HepG2 (cell line): Measurements from ENCODE around the gene TMEM145. TPM values are rescaled to one million over a fixed set of nuclear protein-coding genes. Genes with fewer than 3 reads are reported as not detected.

Experiments
- ATM ChIP-seq: fragments of 450-650 bp; IDR thresholded peaks from 2 replicates; pipeline ENCODE4 v1.7.1; 2017; ENCODE audit warnings: mild to moderate bottlenecking, borderline replicate concordance
- BHLHE40 ChIP-seq: IDR thresholded peaks from 2 replicates; pipeline ENCODE4 v1.6.1; 2011; ENCODE audit warnings: low read length, improper control_type of control experiment
- ELF3 ChIP-seq: IDR thresholded peaks from 2 replicates; pipeline ENCODE4 v1.6.1; 2016; ENCODE audit warnings: missing genetic modification reagents, missing compliant biosample characterization
- ISL2 ChIP-seq: sonication (generic); formaldehyde crosslinking; IDR thresholded peaks from 2 replicates; pipeline ENCODE4 v1.5.0; 2020; ENCODE audit warnings: missing genetic modification reagents
- MBD4 ChIP-seq: IDR thresholded peaks from 2 replicates; pipeline ENCODE4 v1.6.1; 2012; ENCODE audit warnings: low read length, inconsistent platforms, borderline replicate concordance
- NPAS2 ChIP-seq: sonication (generic); formaldehyde crosslinking; IDR thresholded peaks from 2 replicates; pipeline ENCODE4 v1.8.0; 2022; ENCODE audit warnings: mild to moderate bottlenecking, missing genetic modification reagents, borderline replicate concordance
- PHF21A ChIP-seq: sonication (generic); formaldehyde crosslinking; IDR thresholded peaks from 2 replicates; pipeline ENCODE4 v1.5.0; 2020; ENCODE audit warnings: mild to moderate bottlenecking, missing genetic modification reagents
- PRMT3 ChIP-seq: sonication (generic); formaldehyde crosslinking; IDR thresholded peaks from 2 replicates; pipeline ENCODE4 v1.8.1; 2022; ENCODE audit warnings: low read depth, mild to moderate bottlenecking, moderate library complexity, missing genetic modification reagents, borderline replicate concordance
- RBM22 ChIP-seq: fragments of 200-400 bp; formaldehyde crosslinking; optimal IDR thresholded peaks from 2 replicates; pipeline ENCODE3; 2017; ENCODE audit warnings: mild to moderate bottlenecking, low read length, moderate library complexity
- SSRP1 ChIP-seq: IDR thresholded peaks from 2 replicates; pipeline ENCODE4 v1.6.1; 2016; ENCODE audit warnings: control low read depth
- TBX2 ChIP-seq: sonication (generic); formaldehyde crosslinking; IDR thresholded peaks from 2 replicates; pipeline ENCODE4 v1.5.0; 2020; ENCODE audit warnings: missing genetic modification reagents, mild to moderate bottlenecking, borderline replicate concordance
- THAP11 ChIP-seq: IDR thresholded peaks from 2 replicates; pipeline ENCODE4 v1.6.1; 2016; ENCODE audit warnings: missing biosample characterization, missing genetic modification reagents
- ZNF180 ChIP-seq: sonication (generic); formaldehyde crosslinking; IDR thresholded peaks from 2 replicates; pipeline ENCODE4 v1.4.0; 2020; ENCODE audit warnings: low read depth, missing genetic modification reagents, borderline replicate concordance
- ZNF263 ChIP-seq: sonication (generic); formaldehyde crosslinking; IDR thresholded peaks from 2 replicates; pipeline ENCODE4 v1.4.0; 2020; ENCODE audit warnings: missing genetic modification reagents
- ZNF460 ChIP-seq: sonication (generic); formaldehyde crosslinking; IDR thresholded peaks from 2 replicates; pipeline ENCODE4 v1.5.1; 2020; ENCODE audit warnings: missing genetic modification reagents, mild to moderate bottlenecking, borderline replicate concordance
- polyA plus RNA-seq, 8 experiments: library from polyadenylated mRNA; depleted of rRNA in 3 of 8; stranded (reverse) in 7 of 8; unstranded in 1 of 8; fragments of >200 nt; fragmentation: Illumina TruSeq in 4 of 8; extraction: Trizol in 4 of 8; gene quantifications; 2 replicates each; pipeline versions ENCODE4 v1.2.1 to v1.2.3, GENCODE V29; 2011 to 2016; ENCODE audit warnings: low read depth in 4 of 8, missing spikeins in 1 of 8, mixed read lengths in 1 of 8; ENCODE audit not compliant: insufficient read depth in 1 of 8
- total RNA-seq, 5 experiments: library from RNA; depleted of rRNA; stranded (reverse); fragments of >200 nt; fragmentation: Illumina TruSeq; extraction: Trizol; gene quantifications; 2 replicates each; pipeline ENCODE4 v1.2.3, GENCODE V29; 2016; ENCODE audit warnings: low read depth in 1 of 5
- TF ChIP-seq, protein P1 (sequence below): sonication (generic); formaldehyde crosslinking; IDR thresholded peaks from 2 replicates; pipeline ENCODE4 v1.4.0; 2020; ENCODE audit warnings: missing genetic modification reagents, borderline replicate concordance
- TF ChIP-seq, protein P2 (sequence below): sonication (generic); formaldehyde crosslinking; IDR thresholded peaks from 2 replicates; pipeline ENCODE4 v1.5.0; 2020; ENCODE audit warnings: mild to moderate bottlenecking, missing genetic modification reagents, borderline replicate concordance
- TF ChIP-seq, protein P3 (sequence below): sonication (generic); formaldehyde crosslinking; IDR thresholded peaks from 2 replicates; pipeline ENCODE4 v1.5.0; 2020; ENCODE audit warnings: mild to moderate bottlenecking, missing genetic modification reagents
- TF ChIP-seq, protein P4 (sequence below), 2 experiments: sonication (generic) in 1 of 2; formaldehyde crosslinking in 1 of 2; IDR thresholded peaks; 2 replicates each; pipeline versions ENCODE4 v1.4.0 to v1.6.1; 2018 to 2020; ENCODE audit warnings: missing genetic modification reagents in 2 of 2, borderline replicate concordance in 1 of 2, low read depth in 1 of 2, mild to moderate bottlenecking in 1 of 2, missing biosample characterization in 1 of 2

Gene TMEM145
- total and polyA plus RNA-seq, 2 of the 13 experiments (the other 11 are each of a cell fraction or from before 2014, with no cell fraction given): 0.07 to 5.1 TPM

DNA sequence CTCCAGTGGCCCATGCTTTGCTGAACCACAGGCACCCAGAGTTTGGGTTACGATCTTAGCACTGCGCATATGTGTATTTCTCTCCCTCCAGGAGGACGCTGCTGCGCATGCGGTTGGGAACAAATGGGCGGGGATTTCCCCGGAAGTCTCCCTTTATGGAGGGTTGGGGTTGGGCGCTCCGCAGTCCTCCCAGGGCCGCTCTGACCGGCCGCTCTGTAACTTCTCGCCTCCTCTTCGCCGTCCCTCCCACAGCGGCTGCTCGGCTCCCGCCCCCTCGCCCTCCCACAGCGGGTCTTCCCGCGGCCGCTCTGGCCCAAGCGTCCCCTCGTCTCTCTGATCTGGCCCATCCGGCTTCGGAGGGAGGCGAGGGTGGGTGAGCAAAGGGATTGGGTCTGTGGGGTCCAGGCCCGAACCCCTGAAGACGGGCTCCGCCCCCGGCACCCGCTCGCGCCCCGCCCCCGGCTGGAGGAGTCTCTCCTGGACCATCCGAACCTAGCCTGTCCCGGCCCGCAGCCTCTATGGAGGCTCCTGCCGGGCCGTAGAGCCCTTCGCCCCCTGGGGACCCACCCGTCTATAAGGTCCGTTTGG lies 12.3 kb downstream of the TMEM145 start, which contains the start of gene MEGF8 (continued):
- TF ChIP-seq, protein P1, sequence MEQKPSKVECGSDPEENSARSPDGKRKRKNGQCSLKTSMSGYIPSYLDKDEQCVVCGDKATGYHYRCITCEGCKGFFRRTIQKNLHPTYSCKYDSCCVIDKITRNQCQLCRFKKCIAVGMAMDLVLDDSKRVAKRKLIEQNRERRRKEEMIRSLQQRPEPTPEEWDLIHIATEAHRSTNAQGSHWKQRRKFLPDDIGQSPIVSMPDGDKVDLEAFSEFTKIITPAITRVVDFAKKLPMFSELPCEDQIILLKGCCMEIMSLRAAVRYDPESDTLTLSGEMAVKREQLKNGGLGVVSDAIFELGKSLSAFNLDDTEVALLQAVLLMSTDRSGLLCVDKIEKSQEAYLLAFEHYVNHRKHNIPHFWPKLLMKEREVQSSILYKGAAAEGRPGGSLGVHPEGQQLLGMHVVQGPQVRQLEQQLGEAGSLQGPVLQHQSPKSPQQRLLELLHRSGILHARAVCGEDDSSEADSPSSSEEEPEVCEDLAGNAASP (CRISPR knock-in tag): 0 out of 2 replicates have a peak, but pooled peaks have one; percentile 2
- TF ChIP-seq ATM (no peak), MBD4 (no peak), PHF21A (peak; percentile 59; the same call in 1 of the 2 replicates), NPAS2 (CRISPR knock-in tag) (no peak), BHLHE40 (0 out of 2 replicates have a peak, but pooled peaks have one; percentile 11), TBX2 (no peak; the same call in 1 of the 2 replicates), ZNF180 (no peak), PRMT3 (CRISPR knock-in tag) (no peak), THAP11 (peak; percentile 92), ISL2 (CRISPR knock-in tag) (peak; percentile 15; the same call in 1 of the 2 replicates), RBM22 (no peak), SSRP1 (peak; percentile 56; the same call in 1 of the 2 replicates), ZNF263 (CRISPR knock-in tag) (0 out of 2 replicates have a peak, but pooled peaks have one; percentile 45), ELF3 (CRISPR knock-in tag) (no peak), ZNF460 (CRISPR knock-in tag) (peak; percentile 18; the same call in 1 of the 2 replicates)
- TF ChIP-seq, protein P2, sequence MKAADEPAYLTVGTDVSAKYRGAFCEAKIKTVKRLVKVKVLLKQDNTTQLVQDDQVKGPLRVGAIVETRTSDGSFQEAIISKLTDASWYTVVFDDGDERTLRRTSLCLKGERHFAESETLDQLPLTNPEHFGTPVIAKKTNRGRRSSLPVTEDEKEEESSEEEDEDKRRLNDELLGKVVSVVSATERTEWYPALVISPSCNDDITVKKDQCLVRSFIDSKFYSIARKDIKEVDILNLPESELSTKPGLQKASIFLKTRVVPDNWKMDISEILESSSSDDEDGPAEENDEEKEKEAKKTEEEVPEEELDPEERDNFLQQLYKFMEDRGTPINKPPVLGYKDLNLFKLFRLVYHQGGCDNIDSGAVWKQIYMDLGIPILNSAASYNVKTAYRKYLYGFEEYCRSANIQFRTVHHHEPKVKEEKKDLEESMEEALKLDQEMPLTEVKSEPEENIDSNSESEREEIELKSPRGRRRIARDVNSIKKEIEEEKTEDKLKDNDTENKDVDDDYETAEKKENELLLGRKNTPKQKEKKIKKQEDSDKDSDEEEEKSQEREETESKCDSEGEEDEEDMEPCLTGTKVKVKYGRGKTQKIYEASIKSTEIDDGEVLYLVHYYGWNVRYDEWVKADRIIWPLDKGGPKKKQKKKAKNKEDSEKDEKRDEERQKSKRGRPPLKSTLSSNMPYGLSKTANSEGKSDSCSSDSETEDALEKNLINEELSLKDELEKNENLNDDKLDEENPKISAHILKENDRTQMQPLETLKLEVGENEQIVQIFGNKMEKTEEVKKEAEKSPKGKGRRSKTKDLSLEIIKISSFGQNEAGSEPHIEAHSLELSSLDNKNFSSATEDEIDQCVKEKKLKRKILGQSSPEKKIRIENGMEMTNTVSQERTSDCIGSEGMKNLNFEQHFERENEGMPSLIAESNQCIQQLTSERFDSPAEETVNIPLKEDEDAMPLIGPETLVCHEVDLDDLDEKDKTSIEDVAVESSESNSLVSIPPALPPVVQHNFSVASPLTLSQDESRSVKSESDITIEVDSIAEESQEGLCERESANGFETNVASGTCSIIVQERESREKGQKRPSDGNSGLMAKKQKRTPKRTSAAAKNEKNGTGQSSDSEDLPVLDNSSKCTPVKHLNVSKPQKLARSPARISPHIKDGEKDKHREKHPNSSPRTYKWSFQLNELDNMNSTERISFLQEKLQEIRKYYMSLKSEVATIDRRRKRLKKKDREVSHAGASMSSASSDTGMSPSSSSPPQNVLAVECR (CRISPR knock-in tag): peak; percentile 77
- TF ChIP-seq, protein P3, sequence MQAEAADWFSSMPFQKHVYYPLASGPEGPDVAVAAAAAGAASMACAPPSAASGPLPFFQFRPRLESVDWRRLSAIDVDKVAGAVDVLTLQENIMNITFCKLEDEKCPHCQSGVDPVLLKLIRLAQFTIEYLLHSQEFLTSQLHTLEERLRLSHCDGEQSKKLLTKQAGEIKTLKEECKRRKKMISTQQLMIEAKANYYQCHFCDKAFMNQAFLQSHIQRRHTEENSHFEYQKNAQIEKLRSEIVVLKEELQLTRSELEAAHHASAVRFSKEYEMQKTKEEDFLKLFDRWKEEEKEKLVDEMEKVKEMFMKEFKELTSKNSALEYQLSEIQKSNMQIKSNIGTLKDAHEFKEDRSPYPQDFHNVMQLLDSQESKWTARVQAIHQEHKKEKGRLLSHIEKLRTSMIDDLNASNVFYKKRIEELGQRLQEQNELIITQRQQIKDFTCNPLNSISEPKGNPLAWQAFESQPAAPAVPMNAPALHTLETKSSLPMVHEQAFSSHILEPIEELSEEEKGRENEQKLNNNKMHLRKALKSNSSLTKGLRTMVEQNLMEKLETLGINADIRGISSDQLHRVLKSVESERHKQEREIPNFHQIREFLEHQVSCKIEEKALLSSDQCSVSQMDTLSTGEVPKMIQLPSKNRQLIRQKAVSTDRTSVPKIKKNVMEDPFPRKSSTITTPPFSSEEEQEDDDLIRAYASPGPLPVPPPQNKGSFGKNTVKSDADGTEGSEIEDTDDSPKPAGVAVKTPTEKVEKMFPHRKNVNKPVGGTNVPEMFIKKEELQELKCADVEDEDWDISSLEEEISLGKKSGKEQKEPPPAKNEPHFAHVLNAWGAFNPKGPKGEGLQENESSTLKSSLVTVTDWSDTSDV (CRISPR knock-in tag): peak; percentile 82; the same call in 1 of the 2 replicates
- TF ChIP-seq, protein P4, sequence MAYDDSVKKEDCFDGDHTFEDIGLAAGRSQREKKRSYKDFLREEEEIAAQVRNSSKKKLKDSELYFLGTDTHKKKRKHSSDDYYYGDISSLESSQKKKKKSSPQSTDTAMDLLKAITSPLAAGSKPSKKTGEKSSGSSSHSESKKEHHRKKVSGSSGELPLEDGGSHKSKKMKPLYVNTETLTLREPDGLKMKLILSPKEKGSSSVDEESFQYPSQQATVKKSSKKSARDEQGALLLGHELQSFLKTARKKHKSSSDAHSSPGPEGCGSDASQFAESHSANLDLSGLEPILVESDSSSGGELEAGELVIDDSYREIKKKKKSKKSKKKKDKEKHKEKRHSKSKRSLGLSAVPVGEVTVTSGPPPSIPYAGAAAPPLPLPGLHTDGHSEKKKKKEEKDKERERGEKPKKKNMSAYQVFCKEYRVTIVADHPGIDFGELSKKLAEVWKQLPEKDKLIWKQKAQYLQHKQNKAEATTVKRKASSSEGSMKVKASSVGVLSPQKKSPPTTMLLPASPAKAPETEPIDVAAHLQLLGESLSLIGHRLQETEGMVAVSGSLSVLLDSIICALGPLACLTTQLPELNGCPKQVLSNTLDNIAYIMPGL (CRISPR knock-in tag; IDR thresholded peaks at IDR 0.05; ENCODE audit: borderline replicate concordance in 1 of 2, low read depth in 1 of 2): peak; percentile 74 to 82; a peak in 3 of 4 replicates
